CD8-positive, alpha-beta memory T cell (primary cell): ENCODE results near the gene AGPAT3. TPM values are rescaled to one million over a fixed set of nuclear protein-coding genes. Genes with fewer than 3 reads are reported as not detected.

Experiments
- CTCF ChIA-PET: fragments of 350-600 bp; sonication (Branson Sonifier 250); formaldehyde crosslinking; loops from one replicate; lab custom pipeline; 2021; ENCODE audit warnings: antibody characterized with exemption; lab: Charles Lee
- POLR2A ChIA-PET: fragments of 350-600 bp; sonication (Branson Sonifier 250); formaldehyde crosslinking; loops from one replicate; lab custom pipeline; 2021; ENCODE audit warnings: antibody characterized with exemption; lab: Charles Lee
- DNase-seq, 5 donors: peaks; one replicate each; pipeline versions ENCODE4 v3.0.0 to v3.0.0-alpha.2; 2020 to 2022; ENCODE audit warnings: mixed read lengths in 1 of 5
- H3K27ac ChIP-seq: one replicate; pipeline ENCODE4 v1.7.0; 2013; ENCODE audit warnings: low read depth, mild to moderate bottlenecking, low read length, moderate library complexity
- H3K27me3 ChIP-seq: 2 replicates; pipeline ENCODE4 v1.7.0; 2013; ENCODE audit warnings: low read length, mild to moderate bottlenecking; ENCODE audit not compliant: insufficient read depth, poor library complexity, severe bottlenecking
- H3K36me3 ChIP-seq: 2 replicates; pipeline ENCODE4 v1.7.0; 2013; ENCODE audit warnings: mild to moderate bottlenecking, low read length, moderate library complexity; ENCODE audit not compliant: insufficient read depth
- H3K4me1 ChIP-seq: 2 replicates; pipeline ENCODE4 v1.7.0; 2013; ENCODE audit warnings: mild to moderate bottlenecking, low read length, moderate library complexity; ENCODE audit not compliant: insufficient read depth
- H3K4me3 ChIP-seq: 2 replicates; pipeline ENCODE4 v1.7.0; 2013; ENCODE audit warnings: mild to moderate bottlenecking, low read length
- H3K9me3 ChIP-seq: 2 replicates; pipeline ENCODE4 v1.7.0; 2013; ENCODE audit warnings: mild to moderate bottlenecking, low read length
- H3K27ac Mint-ChIP-seq, 8 donors: one replicate each; pipeline ENCODE4 v1.8.0; 2020 to 2021; ENCODE audit warnings: mixed read lengths in 8 of 8, mild to moderate bottlenecking in 6 of 8, inconsistent platforms in 3 of 8, moderate library complexity in 3 of 8
- H3K27me3 Mint-ChIP-seq, 2 donors: one replicate each; pipeline ENCODE4 v1.8.0; 2020 to 2021; ENCODE audit warnings: mixed read lengths in 2 of 2, mild to moderate bottlenecking in 1 of 2, moderate library complexity in 1 of 2
- H3K36me3 Mint-ChIP-seq, 3 donors: one replicate each; pipeline ENCODE4 v1.8.0; 2020 to 2021; ENCODE audit warnings: mixed read lengths in 3 of 3, inconsistent platforms in 1 of 3, mild to moderate bottlenecking in 1 of 3
- H3K4me1 Mint-ChIP-seq, 3 donors: one replicate each; pipeline ENCODE4 v1.8.0; 2020 to 2021; ENCODE audit warnings: mixed read lengths in 3 of 3, inconsistent platforms in 1 of 3, mild to moderate bottlenecking in 1 of 3
- H3K4me3 Mint-ChIP-seq, 7 donors: one replicate each; pipeline ENCODE4 v1.8.0; 2020 to 2021; ENCODE audit warnings: mixed read lengths in 7 of 7, mild to moderate bottlenecking in 6 of 7, moderate library complexity in 4 of 7, inconsistent platforms in 2 of 7
- H3K9me3 Mint-ChIP-seq, 5 donors: one replicate each; pipeline ENCODE4 v1.8.0; 2020 to 2022; ENCODE audit warnings: mixed read lengths in 5 of 5, mild to moderate bottlenecking in 3 of 5, moderate library complexity in 2 of 5, inconsistent platforms in 1 of 5
- polyA plus RNA-seq: library from polyadenylated mRNA; unstranded; fragments of 300-500 nt; fragmentation: Illumina TruSeq; gene quantifications from one replicate; pipeline ENCODE4 v1.2.3, GENCODE V29; 2021
- total RNA-seq, 2 experiments: library from RNA; stranded (reverse); gene quantifications; one replicate each; pipeline ENCODE4 v1.2.3, GENCODE V29; 2021

Gene AGPAT3
- total and polyA plus RNA-seq, 3 experiments from 2014 or later, result 15.9 to 69.3 (median 66.5) TPM

DNA sequence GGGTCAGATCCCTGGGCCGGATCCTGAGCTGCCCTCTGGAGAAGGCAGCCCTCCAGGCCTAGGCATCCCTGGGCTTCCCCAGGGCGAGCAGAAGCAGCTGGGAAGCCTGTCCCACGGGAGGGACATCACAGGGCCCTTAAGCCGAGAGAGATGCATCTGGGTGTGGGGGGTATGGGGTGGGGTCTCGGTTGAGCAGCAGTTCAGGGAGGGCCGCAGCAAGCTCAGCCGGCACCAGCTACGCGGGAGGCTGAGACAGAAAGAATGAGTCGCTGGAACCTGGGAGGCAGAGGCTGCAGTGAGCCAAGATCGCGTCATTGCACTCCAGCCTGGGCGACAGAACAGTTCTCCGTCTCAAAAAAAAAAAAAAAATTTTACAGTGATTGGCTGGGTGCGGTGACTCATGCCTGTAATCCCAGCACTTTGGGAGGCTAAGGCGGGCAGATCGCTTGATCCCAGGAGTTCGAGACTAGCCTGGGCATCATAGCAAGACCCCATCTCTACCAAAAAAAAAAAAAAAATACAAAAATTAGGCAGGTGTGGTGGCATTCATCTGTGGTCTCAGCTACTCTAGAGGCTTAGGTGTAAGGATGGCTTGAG is 37.9 kb upstream of the AGPAT3 start:
- POLR2A ChIA-PET, result no interaction called here
- no peaks in the 10 kb centered on the region for H3K9me3 Mint-ChIP-seq

DNA sequence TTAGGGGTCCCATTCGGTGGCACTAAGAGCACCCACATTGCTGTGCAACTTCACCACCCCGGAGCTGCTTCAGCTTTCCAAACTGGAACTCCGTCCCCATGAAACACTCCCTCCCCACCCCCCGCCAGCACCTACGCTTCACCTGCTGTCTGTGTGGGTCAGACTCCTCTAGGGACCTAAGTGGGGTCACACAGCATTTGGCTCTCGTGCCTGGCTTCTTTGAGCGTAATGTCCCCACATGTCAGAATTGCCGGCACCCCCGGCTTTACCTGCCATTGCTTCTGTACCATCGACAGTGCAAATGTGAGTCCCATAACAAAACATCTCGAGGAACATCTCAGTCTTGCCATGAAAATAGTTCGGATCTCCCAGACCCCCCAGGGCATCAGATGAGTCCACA is 35.9 kb upstream of the AGPAT3 start:
- Histone ChIP-seq H3K27ac (no peak overlapping the region), H3K9me3 (no peaks in the 10 kb centered on the region), H3K36me3 (no peaks in the 10 kb centered on the region), H3K4me1 (no peaks in the 10 kb centered on the region), H3K27me3 (no peaks in the 10 kb centered on the region), H3K4me3 (no peak overlapping the region)
- Mint-ChIP-seq H3K27me3 (peaks cover 18 to 38% of the 10 kb centered on the region in 2 donors), H3K27ac (no peak overlapping the region), H3K36me3 (peaks cover 0 to 2% (median 0%) of the 10 kb centered on the region in 3 donors), H3K9me3 (no peaks in the 10 kb centered on the region), H3K4me1 (no peaks in the 10 kb centered on the region), H3K4me3 (no peak overlapping the region)
- ChIA-PET POLR2A (no interaction called here), CTCF (no interaction called here)
- DNase-seq, result peak in 1 of 5 donors; percentile 36

More for the DNA sequence above, 37.9 kb upstream of the AGPAT3 start:
- no peaks in the 10 kb centered on the region for H3K36me3 ChIP-seq
- no peaks in the 10 kb centered on the region for H3K4me1 ChIP-seq
- Mint-ChIP-seq H3K36me3 (peaks cover 0 to 2% (median 0%) of the 10 kb centered on the region in 3 donors), H3K27ac (no peak overlapping the region), H3K4me3 (no peak overlapping the region), H3K27me3 (peaks cover 9 to 21% of the 10 kb centered on the region in 2 donors), H3K4me1 (no peaks in the 10 kb centered on the region)
- CTCF ChIA-PET, result no interaction called here
- no peaks in the 10 kb centered on the region for H3K27me3 ChIP-seq
- no peak overlapping the region for H3K4me3 ChIP-seq
- DNase-seq, result peak in 1 of 5 donors; percentile 22
- H3K9me3 ChIP-seq, result no peaks in the 10 kb centered on the region
- H3K27ac ChIP-seq, result no peak overlapping the region

DNA sequence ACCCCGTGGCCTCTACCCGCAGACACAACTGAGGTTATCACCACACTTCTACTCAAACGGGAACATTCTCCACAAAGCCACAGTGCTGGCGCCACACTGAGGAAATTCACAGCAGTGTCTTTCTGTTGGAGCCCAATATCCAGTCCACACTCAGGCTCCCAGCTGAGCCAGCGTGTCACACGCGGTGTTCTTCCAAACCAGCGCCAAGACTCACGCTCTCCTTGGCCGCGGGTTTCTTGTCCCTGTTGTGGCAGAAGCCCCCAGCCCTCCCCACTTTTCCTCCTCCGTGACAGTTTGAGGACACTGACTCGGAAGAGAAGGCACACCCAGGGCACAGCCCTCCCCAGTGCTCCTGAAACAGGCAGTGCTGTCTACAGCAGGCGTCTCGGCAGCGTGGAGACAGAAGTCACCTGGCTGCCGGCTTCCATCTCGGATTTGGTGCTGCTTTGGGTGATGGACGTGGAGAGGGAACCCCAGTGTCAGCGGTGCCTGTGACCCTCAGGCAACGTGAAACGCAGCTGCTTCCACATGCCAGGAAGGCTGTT is 35.4 kb upstream of the AGPAT3 start:
- Mint-ChIP-seq H3K27ac (no peak overlapping the region), H3K27me3 (peaks cover 19 to 41% of the 10 kb centered on the region in 2 donors), H3K4me1 (no peaks in the 10 kb centered on the region), H3K36me3 (peaks cover 0 to 2% (median 0%) of the 10 kb centered on the region in 3 donors), H3K9me3 (no peaks in the 10 kb centered on the region), H3K4me3 (no peak overlapping the region)
- H3K27ac ChIP-seq, result no peak overlapping the region
- DNase-seq, result peak in 1 of 5 donors; percentile 12
- no peak overlapping the region for H3K4me3 ChIP-seq
- no peaks in the 10 kb centered on the region for H3K27me3 ChIP-seq
- ChIA-PET POLR2A (no interaction called here), CTCF (no interaction called here)
- H3K36me3 ChIP-seq, result no peaks in the 10 kb centered on the region
- H3K4me1 ChIP-seq, result no peaks in the 10 kb centered on the region
- no peaks in the 10 kb centered on the region for H3K9me3 ChIP-seq

DNA sequence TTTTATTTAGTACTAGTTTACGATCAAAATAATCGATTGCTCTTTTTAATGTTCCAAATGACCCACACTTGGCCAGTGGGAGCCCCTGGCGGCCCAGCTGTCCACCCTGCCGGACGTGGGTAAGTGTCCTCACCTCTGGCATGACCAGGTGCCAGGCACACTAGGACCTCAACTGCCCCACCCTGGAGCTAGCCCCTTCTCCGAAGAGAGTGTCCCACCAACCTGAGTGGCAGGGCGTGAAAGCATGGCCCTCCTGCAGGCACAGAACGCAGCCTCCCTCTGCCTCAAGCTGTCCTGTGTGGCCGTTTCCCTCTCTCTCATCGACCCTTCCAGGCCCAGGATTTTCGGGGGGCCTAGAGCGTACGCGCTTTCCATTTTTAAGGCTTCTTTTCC is 32.9 kb upstream of the AGPAT3 start:
- ChIA-PET POLR2A (no interaction called here), CTCF (no interaction called here)
- Histone ChIP-seq H3K36me3 (no peaks in the 10 kb centered on the region), H3K27me3 (peaks cover 5% of the 10 kb centered on the region), H3K27ac (no peak overlapping the region), H3K9me3 (no peaks in the 10 kb centered on the region), H3K4me1 (no peaks in the 10 kb centered on the region), H3K4me3 (no peak overlapping the region)
- no peak overlapping the region for H3K4me3 Mint-ChIP-seq
- no peak overlapping the region for H3K27ac Mint-ChIP-seq
- H3K36me3 Mint-ChIP-seq, result peaks cover 0 to 2% (median 0%) of the 10 kb centered on the region in 3 donors
- no peaks in the 10 kb centered on the region for H3K4me1 Mint-ChIP-seq
- peak in 1 of 5 donors; percentile 26 for DNase-seq
- no peaks in the 10 kb centered on the region for H3K9me3 Mint-ChIP-seq
- peaks cover 31 to 56% of the 10 kb centered on the region in 2 donors for H3K27me3 Mint-ChIP-seq

DNA sequence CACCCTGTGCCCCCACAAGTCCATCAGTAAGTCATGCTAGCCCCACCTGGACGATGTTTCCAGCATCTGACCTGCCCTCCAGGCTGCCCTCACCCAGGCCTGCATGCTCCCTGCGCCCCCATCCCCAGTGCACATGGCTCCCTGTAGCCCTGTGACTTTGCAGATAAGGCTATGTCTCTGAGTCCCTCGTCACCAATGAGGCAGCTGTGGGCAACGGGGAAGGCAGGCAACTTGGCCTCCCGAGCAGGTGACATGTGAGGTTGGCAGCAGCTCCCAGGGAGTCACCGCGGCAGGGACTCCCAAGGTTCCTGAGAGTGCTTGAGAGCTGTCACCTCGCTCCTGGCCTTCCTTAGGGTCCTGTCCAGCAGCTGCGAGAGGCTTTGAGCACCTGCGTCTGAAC is 32.4 kb upstream of the AGPAT3 start:
- H3K9me3 ChIP-seq, result no peaks in the 10 kb centered on the region
- DNase-seq, result peak in 1 of 5 donors; percentile 25
- no peaks in the 10 kb centered on the region for H3K9me3 Mint-ChIP-seq
- no peak overlapping the region for H3K4me3 Mint-ChIP-seq
- no peaks in the 10 kb centered on the region for H3K4me1 ChIP-seq
- peaks cover 5% of the 10 kb centered on the region for H3K27me3 ChIP-seq
- no peak overlapping the region for H3K4me3 ChIP-seq
- no peaks in the 10 kb centered on the region for H3K4me1 Mint-ChIP-seq
- ChIA-PET POLR2A (no interaction called here), CTCF (no interaction called here)
- H3K36me3 Mint-ChIP-seq, result peaks cover 0 to 2% (median 0%) of the 10 kb centered on the region in 3 donors
- H3K27ac ChIP-seq, result no peak overlapping the region
- no peaks in the 10 kb centered on the region for H3K36me3 ChIP-seq
- peaks cover 32 to 59% of the 10 kb centered on the region in 2 donors for H3K27me3 Mint-ChIP-seq
- H3K27ac Mint-ChIP-seq, result no peak overlapping the region

DNA sequence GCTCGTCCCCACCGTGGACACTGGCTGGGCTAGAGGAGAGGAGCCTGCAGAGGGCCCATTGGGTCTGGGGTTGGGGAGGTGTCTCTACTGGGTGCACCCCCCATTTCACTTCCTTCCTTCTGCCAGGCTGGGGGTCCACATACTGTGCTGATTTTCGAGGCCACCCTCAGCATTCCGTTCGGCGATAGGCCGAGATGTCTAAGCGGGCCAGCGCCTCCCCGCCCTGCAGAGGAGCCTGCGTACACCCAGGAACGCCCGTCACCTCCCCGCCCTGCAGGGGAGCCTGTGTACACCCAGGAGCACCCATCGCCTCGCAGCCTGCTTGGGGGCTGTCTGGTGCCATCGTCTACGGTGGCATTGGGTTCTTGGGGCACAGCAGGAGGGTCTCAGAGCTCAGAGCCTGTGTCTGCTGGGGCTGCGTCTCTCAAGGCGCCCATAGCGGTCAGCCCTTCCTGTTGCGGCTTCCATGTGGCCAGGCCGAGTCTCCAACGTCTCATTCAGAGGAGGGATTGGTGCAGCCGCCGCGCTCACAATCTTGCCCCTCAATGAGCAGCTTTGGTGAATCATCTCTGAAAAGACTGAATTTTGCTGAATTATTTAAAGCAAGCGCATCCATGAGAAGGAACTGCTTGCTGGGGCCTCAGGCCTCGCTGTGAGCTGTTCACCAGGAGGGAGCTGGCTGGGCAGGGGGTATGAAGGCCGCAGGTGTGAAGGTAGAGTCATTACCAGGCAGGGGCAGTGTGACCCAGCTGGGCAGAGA is 30.7 kb upstream of the AGPAT3 start:
- DNase-seq, result peak in 1 of 5 donors; percentile 12
- ChIA-PET CTCF (no interaction called here), POLR2A (no interaction called here)
- no peaks in the 10 kb centered on the region for H3K4me1 Mint-ChIP-seq
- peaks cover 5% of the 10 kb centered on the region for H3K27me3 ChIP-seq
- no peaks in the 10 kb centered on the region for H3K4me1 ChIP-seq
- H3K36me3 Mint-ChIP-seq, result no peaks in the 10 kb centered on the region
- no peaks in the 10 kb centered on the region for H3K36me3 ChIP-seq
- H3K9me3 Mint-ChIP-seq, result no peaks in the 10 kb centered on the region
- no peak overlapping the region for H3K27ac ChIP-seq
- H3K4me3 ChIP-seq, result no peak overlapping the region
- H3K4me3 Mint-ChIP-seq, result no peak overlapping the region
- H3K27ac Mint-ChIP-seq, result no peak overlapping the region
- H3K27me3 Mint-ChIP-seq, result peaks cover 32 to 53% of the 10 kb centered on the region in 2 donors
- H3K9me3 ChIP-seq, result no peaks in the 10 kb centered on the region

DNA sequence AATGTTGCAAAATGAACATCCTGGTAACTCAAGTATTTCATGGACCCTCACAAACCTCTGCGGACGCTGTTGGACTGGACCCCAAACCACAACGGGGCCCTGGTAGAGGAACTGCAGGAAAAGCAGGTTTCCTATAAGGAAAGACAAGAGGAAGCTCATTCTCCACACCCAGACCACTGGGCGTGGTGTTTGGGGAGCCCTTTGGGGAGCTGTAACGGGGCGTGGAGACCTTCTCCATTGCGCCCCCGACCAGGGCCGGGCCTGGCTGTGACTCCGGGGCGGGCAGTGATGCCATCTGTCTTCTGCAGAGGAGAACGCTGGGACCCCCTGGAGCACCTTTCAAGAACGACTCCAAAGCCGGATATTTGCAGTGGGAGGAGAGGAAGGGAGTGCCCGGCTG is 30.0 kb upstream of the AGPAT3 start:
- H3K27me3 ChIP-seq, result peaks cover 5% of the 10 kb centered on the region
- H3K4me3 Mint-ChIP-seq, result no peak overlapping the region

DNA sequence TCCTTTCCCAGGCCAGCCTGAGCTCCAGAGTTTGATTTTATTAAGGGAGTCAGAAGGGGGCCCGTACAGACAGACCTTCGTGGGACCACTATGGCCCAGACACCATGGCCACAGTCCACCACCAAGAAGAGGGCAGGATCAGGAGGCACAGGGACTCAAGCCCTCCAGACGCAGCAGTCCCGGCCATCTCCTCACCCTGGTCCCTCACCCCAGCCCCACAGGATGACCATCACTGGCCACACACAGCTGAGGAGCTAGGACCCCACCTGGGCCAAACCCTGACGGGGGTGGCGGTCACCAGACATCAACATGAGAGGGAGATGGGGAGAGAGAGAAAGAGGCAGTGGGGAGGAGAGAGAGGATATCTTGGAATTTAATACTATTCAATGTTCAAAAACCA is 29.2 kb upstream of the AGPAT3 start:
- Histone ChIP-seq H3K27me3 (peaks cover 5% of the 10 kb centered on the region), H3K36me3 (no peaks in the 10 kb centered on the region), H3K9me3 (no peaks in the 10 kb centered on the region), H3K4me1 (no peaks in the 10 kb centered on the region), H3K27ac (no peak overlapping the region), H3K4me3 (no peak overlapping the region)
- ChIA-PET POLR2A (no interaction called here), CTCF (no interaction called here)
- H3K4me3 Mint-ChIP-seq, result no peak overlapping the region
- H3K9me3 Mint-ChIP-seq, result no peaks in the 10 kb centered on the region
- H3K27me3 Mint-ChIP-seq, result peaks cover 24 to 47% of the 10 kb centered on the region in 2 donors
- no peaks in the 10 kb centered on the region for H3K4me1 Mint-ChIP-seq
- H3K36me3 Mint-ChIP-seq, result peaks cover 0 to 2% (median 0%) of the 10 kb centered on the region in 3 donors
- H3K27ac Mint-ChIP-seq, result no peak overlapping the region
- peak in 1 of 5 donors; percentile 17 for DNase-seq

More for the DNA sequence above, 30.0 kb upstream of the AGPAT3 start:
- no peak overlapping the region for H3K27ac ChIP-seq
- peaks cover 0 to 2% (median 0%) of the 10 kb centered on the region in 3 donors for H3K36me3 Mint-ChIP-seq
- no peaks in the 10 kb centered on the region for H3K9me3 ChIP-seq
- no peak overlapping the region for H3K4me3 ChIP-seq
- ChIA-PET POLR2A (interaction anchor here (0.6 kb wide), 1 partner anchor 12 kb away, joined by 3 read pairs; no protein-coding TSS in a partner anchor), CTCF (no interaction called here)
- peak overlapping the region in 1 of 8 donors; percentile 19 for H3K27ac Mint-ChIP-seq
- H3K4me1 Mint-ChIP-seq, result no peaks in the 10 kb centered on the region
- H3K9me3 Mint-ChIP-seq, result no peaks in the 10 kb centered on the region
- no peaks in the 10 kb centered on the region for H3K4me1 ChIP-seq
- H3K27me3 Mint-ChIP-seq, result peaks cover 28 to 53% of the 10 kb centered on the region in 2 donors
- H3K36me3 ChIP-seq, result no peaks in the 10 kb centered on the region
- DNase-seq, result peak in 1 of 5 donors; percentile 26
